KMS-11 (cell line): ENCODE measurements around the gene STT3A.
A peak's percentile ranks its signal among the peaks of the same experiment; 100 is the strongest.

Source experiments
- H2AFZ ChIP-seq: fragments of 200-600 bp; sonication (generic); 2 replicates; pipeline ENCODE4 v1.6.1; 2016; ENCODE audit warnings: antibody characterized with exemption, mixed run types, low read depth
- H3K27ac ChIP-seq: fragments of 200-600 bp; sonication (generic); 2 replicates; pipeline ENCODE4 v1.6.1; 2016; ENCODE audit warnings: mild to moderate bottlenecking, mixed run types
- H3K27me3 ChIP-seq: fragments of 200-600 bp; sonication (generic); 2 replicates; pipeline ENCODE4 v1.6.1; 2017; ENCODE audit warnings: mild to moderate bottlenecking, low read depth, mixed run types, moderate library complexity; ENCODE audit not compliant: insufficient read depth
- H3K36me3 ChIP-seq: fragments of 200-600 bp; sonication (generic); 2 replicates; pipeline ENCODE4 v1.6.1; 2017; ENCODE audit warnings: mild to moderate bottlenecking, mixed run types; ENCODE audit not compliant: insufficient read depth
- H3K4me1 ChIP-seq: fragments of 200-600 bp; sonication (generic); 2 replicates; pipeline ENCODE4 v1.6.1; 2016; ENCODE audit warnings: mild to moderate bottlenecking, low read depth, mixed run types; ENCODE audit not compliant: poor library complexity, severe bottlenecking
- H3K4me2 ChIP-seq: fragments of 200-600 bp; sonication (generic); 2 replicates; pipeline ENCODE4 v1.7.0; 2016; ENCODE audit warnings: mild to moderate bottlenecking, mixed run types
- H3K4me3 ChIP-seq: fragments of 200-600 bp; sonication (generic); IDR thresholded peaks from 2 replicates; pipeline ENCODE4 v1.6.1; 2017; ENCODE audit warnings: low read depth, low read length, mixed read lengths; ENCODE audit not compliant: insufficient read depth
- H3K79me2 ChIP-seq: fragments of 200-600 bp; sonication (generic); 2 replicates; pipeline ENCODE4 v1.6.1; 2016; ENCODE audit warnings: low read depth, mixed run types; ENCODE audit not compliant: insufficient read depth
- H3K9ac ChIP-seq: fragments of 200-600 bp; sonication (generic); 2 replicates; pipeline ENCODE4 v1.6.1; 2016; ENCODE audit warnings: mild to moderate bottlenecking, mixed run types
- H4K20me1 ChIP-seq: fragments of 200-600 bp; sonication (generic); 2 replicates; pipeline ENCODE4 v1.6.1; 2016; ENCODE audit warnings: mild to moderate bottlenecking, mixed run types; ENCODE audit not compliant: insufficient read depth
- TF ChIP-seq, protein P1 (sequence below): fragments of 200-600 bp; sonication (generic); conservative IDR thresholded peaks from 2 replicates; pipeline ENCODE4 v1.6.1; 2017; ENCODE audit warnings: low read depth, mild to moderate bottlenecking, antibody characterized with exemption, low read length, moderate library complexity, mixed read lengths

STT3A gene

DNA sequence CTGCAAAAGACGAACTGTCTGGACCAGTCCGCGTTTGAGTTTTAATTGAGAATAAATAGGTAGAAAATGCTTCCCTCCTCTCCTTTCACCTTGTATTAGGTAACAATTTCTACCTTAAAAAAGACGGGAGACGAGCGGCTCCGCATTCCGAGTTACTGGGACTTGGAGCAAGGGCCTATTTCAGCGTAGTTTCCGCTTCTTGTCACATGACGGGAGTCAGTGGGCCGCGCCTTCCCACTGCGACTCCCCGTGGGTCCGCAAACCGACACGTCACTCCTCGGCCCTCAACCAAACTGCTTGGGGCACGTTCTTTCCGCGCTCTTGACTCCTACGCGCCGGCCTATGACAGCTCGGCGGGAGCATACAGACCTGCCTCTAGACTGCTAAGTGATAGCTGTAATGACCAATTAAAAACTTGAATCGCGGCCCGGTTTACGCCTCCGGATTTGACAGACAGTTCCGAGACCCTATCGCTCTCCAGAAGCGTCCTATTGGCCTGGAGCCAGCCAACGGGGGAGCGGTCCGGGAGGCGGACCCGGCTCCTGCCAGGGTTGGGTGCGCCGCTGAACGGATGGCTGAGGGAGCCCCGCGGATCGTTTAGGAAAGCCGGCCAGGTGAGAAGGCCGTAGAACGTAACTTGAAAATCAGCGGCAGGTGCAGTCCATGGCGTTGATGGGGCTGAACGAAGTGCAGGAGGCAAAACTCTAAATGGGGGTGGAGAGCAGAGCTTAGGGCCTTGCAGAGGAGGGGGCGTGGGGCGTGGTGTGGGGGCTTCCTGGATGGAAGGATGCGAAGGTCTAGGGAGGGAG is at the start of gene STT3A:
TSS of gene STT3A (plus strand) at position 548 of the 809 bp plus-strand sequence. CDS start 3,064 bp downstream, outside the sequence.
- peak within 1 kb of the TSS; percentile 76 for H3K4me2 ChIP-seq
- peaks cover 29% of the 10 kb centered on the region for H3K4me1 ChIP-seq
- H3K4me3 ChIP-seq: no peak within 1 kb of the TSS
- peak within 1 kb of the TSS; percentile 73 for H2AFZ ChIP-seq
- H3K79me2 ChIP-seq: peaks cover 41% of the 10 kb centered on the region
- H3K36me3 ChIP-seq: no peaks in the 10 kb centered on the region
- H3K27ac ChIP-seq: peak within 1 kb of the TSS; percentile 90
- no peaks in the 10 kb centered on the region for H4K20me1 ChIP-seq
- TF ChIP-seq, protein P1, sequence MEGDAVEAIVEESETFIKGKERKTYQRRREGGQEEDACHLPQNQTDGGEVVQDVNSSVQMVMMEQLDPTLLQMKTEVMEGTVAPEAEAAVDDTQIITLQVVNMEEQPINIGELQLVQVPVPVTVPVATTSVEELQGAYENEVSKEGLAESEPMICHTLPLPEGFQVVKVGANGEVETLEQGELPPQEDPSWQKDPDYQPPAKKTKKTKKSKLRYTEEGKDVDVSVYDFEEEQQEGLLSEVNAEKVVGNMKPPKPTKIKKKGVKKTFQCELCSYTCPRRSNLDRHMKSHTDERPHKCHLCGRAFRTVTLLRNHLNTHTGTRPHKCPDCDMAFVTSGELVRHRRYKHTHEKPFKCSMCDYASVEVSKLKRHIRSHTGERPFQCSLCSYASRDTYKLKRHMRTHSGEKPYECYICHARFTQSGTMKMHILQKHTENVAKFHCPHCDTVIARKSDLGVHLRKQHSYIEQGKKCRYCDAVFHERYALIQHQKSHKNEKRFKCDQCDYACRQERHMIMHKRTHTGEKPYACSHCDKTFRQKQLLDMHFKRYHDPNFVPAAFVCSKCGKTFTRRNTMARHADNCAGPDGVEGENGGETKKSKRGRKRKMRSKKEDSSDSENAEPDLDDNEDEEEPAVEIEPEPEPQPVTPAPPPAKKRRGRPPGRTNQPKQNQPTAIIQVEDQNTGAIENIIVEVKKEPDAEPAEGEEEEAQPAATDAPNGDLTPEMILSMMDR: no peak
- no peaks in the 10 kb centered on the region for H3K27me3 ChIP-seq
- H3K9ac ChIP-seq: peak within 1 kb of the TSS; percentile 84

DNA sequence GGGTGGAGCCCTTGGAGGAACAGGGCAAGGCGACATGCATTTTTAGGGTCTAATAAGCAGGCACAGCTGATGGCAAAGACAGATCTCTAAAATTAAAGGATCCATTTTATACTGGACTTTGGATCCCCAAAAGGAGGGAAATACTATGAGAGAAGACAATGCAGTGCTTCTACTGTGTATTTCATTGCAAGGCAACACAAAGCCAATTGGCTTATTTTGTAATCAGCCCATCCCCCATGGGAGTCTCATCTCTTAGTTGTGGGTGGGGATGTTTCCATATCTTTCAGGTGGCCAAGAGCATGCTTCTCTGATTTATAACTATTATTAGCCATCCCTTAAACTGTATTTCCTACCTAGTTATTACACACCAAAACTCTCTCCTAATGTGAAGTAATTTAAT is 41.9 kb upstream of the STT3A start:
- H3K27ac ChIP-seq: no peak overlapping the region
- TF ChIP-seq, protein P1: no peak
- no peaks in the 10 kb centered on the region for H3K27me3 ChIP-seq
- H3K4me1 ChIP-seq: no peaks in the 10 kb centered on the region
- no peak overlapping the region for H3K4me2 ChIP-seq
- no peaks in the 10 kb centered on the region for H3K36me3 ChIP-seq
- no peaks in the 10 kb centered on the region for H3K79me2 ChIP-seq
- H3K4me3 ChIP-seq: no peak overlapping the region
- no peak overlapping the region for H2AFZ ChIP-seq
- H4K20me1 ChIP-seq: no peaks in the 10 kb centered on the region
- H3K9ac ChIP-seq: no peak overlapping the region

DNA sequence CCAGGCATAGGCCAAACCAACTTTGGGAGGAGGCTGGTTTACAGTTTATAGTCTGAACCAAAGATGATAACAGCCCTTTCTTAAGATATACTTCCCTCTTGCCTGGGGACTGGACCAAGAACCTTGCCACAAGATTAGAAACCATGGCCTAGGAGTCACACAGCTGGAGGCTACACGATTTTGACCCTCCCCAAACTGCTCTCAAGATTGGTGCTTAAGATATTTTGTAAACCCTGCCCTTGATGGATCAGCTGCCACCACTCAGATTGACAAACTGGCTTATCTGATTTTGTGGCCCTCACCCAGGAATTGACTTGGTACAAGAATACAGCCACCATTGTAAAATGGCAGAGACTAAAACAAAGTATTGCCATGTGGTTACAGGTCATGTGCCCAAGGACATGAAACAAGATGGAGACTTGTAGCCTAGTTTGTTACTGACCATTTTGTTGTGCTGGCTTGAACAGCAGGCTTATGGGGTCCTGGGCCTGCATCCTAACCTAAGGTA is 40.8 kb upstream of the STT3A start:
- Histone ChIP-seq H3K36me3 (no peaks in the 10 kb centered on the region), H4K20me1 (no peaks in the 10 kb centered on the region), H3K4me2 (no peak overlapping the region), H3K4me1 (no peaks in the 10 kb centered on the region), H2AFZ (no peak overlapping the region), H3K27me3 (no peaks in the 10 kb centered on the region), H3K9ac (no peak overlapping the region), H3K79me2 (no peaks in the 10 kb centered on the region), H3K4me3 (no peak overlapping the region), H3K27ac (no peak overlapping the region)
- TF ChIP-seq, protein P1: no peak

DNA sequence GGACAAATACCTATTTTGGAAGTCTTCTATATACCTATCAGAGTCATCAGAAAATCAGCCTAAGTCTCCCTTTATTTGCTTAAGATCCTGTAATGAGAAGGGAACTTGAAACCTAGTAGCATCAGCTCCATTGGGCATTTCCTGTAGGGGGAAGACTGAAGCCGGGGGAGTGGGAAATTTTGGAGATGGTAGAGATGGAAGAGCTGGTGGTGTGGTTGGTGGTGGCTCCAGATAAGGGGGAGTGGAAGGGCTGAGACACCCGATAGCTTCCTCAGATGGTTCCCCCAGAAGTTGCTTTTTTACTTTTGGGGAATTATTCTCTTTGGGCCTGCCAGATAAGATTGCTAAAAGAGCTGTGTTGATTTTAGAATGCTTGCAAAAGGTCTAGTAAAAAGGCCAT is 39.7 kb upstream of the STT3A start:
- H3K27ac ChIP-seq: no peak overlapping the region
- no peaks in the 10 kb centered on the region for H3K4me1 ChIP-seq
- no peak overlapping the region for H3K4me2 ChIP-seq
- no peaks in the 10 kb centered on the region for H3K79me2 ChIP-seq
- TF ChIP-seq, protein P1: no peak
- H2AFZ ChIP-seq: no peak overlapping the region
- no peaks in the 10 kb centered on the region for H4K20me1 ChIP-seq
- no peak overlapping the region for H3K4me3 ChIP-seq
- H3K36me3 ChIP-seq: no peaks in the 10 kb centered on the region
- no peaks in the 10 kb centered on the region for H3K27me3 ChIP-seq
- H3K9ac ChIP-seq: no peak overlapping the region
